ENCODE data around the gene EXOC6.
"Not testable (repeated sequence)": the region's sequence is repeated elsewhere in the genome, so short reads cannot be mapped to it uniquely, and the experiment has no call there.

The EXOC6 gene

GRCh38 chr10:92946491-92946890 is 98.2 kb downstream of the EXOC6 start:
- Histone ChIP-seq H3K79me2 (ENCODE audit: insufficient read depth, low read length) (no peaks in the 10 kb centered on the region), H3K4me1 (ENCODE audit: insufficient read depth, low read length, poor library complexity, severe bottlenecking) (no peaks in the 10 kb centered on the region), H3K9ac (ENCODE audit: low read depth, low read length, poor library complexity, severe bottlenecking) (no peak overlapping the region), H3K27me3 (ENCODE audit: insufficient read depth, low read length, poor library complexity, severe bottlenecking) (no peaks in the 10 kb centered on the region), H3K4me3 (ENCODE audit: low read length, poor library complexity, severe bottlenecking) (no peak overlapping the region), H3K9me3 (ENCODE audit: insufficient read depth, low read depth, low read length) (no peaks in the 10 kb centered on the region), H3K4me2 (ENCODE audit: low read depth, low read length, poor library complexity, severe bottlenecking) (no peak overlapping the region), H3F3A (ENCODE audit: low read depth) (no peaks in the 10 kb centered on the region), H4K20me1 (ENCODE audit: insufficient read depth, low read length, poor library complexity, severe bottlenecking) (no peaks in the 10 kb centered on the region), H3K9me2 (replicated peaks; ENCODE audit: low read depth, low read length) (no peaks in the 10 kb centered on the region), H2AFZ (ENCODE audit: low read length) (no peak overlapping the region), H3K36me3 (ENCODE audit: insufficient read depth, low read length) (peaks cover 16% of the 10 kb centered on the region; the same call in 1 of the 2 replicates)
- TF ChIP-seq CTCF (conservative IDR thresholded peaks at IDR 0.05; ENCODE audit: low read length) = no peak
- no peak for TF ChIP-seq EZH2phosphoT487 (IDR thresholded peaks at IDR 0.05; ENCODE audit: borderline replicate concordance)

GRCh38 chr10:92952573-92952972 is 104.3 kb downstream of the EXOC6 start:
- not testable (repeated sequence) for H3K4me2 ChIP-seq (ENCODE audit: low read depth, low read length, poor library complexity, severe bottlenecking); H3K79me2 ChIP-seq (ENCODE audit: insufficient read depth, low read length); H3K27me3 ChIP-seq (ENCODE audit: insufficient read depth, low read length, poor library complexity, severe bottlenecking); H3K4me1 ChIP-seq (ENCODE audit: insufficient read depth, low read length, poor library complexity, severe bottlenecking); H3K9me3 ChIP-seq (ENCODE audit: insufficient read depth, low read depth, low read length); H3K4me3 ChIP-seq (ENCODE audit: low read length, poor library complexity, severe bottlenecking); H3F3A ChIP-seq (ENCODE audit: low read depth); H4K20me1 ChIP-seq (ENCODE audit: insufficient read depth, low read length, poor library complexity, severe bottlenecking); H2AFZ ChIP-seq (ENCODE audit: low read length); H3K9me2 ChIP-seq (replicated peaks; ENCODE audit: low read depth, low read length); H3K9ac ChIP-seq (ENCODE audit: low read depth, low read length, poor library complexity, severe bottlenecking)
- H3K36me3 ChIP-seq (ENCODE audit: insufficient read depth, low read length) = peaks cover 27% of the 10 kb centered on the region; the same call in 1 of the 2 replicates

- Histone ChIP-seq H3K79me2 (ENCODE audit: insufficient read depth, low read length) (no peaks in the 10 kb centered on the region), H3K27me3 (ENCODE audit: insufficient read depth, low read length, poor library complexity, severe bottlenecking) (no peaks in the 10 kb centered on the region), H3K4me2 (ENCODE audit: low read depth, low read length, poor library complexity, severe bottlenecking) (no peak overlapping the region), H3K9me2 (replicated peaks; ENCODE audit: low read depth, low read length) (no peaks in the 10 kb centered on the region), H3K4me3 (ENCODE audit: low read length, poor library complexity, severe bottlenecking) (no peak overlapping the region), H4K20me1 (ENCODE audit: insufficient read depth, low read length, poor library complexity, severe bottlenecking) (no peaks in the 10 kb centered on the region), H3K9ac (ENCODE audit: low read depth, low read length, poor library complexity, severe bottlenecking) (no peak overlapping the region), H2AFZ (ENCODE audit: low read length) (no peak overlapping the region), H3K4me1 (ENCODE audit: insufficient read depth, low read length, poor library complexity, severe bottlenecking) (no peaks in the 10 kb centered on the region), H3K36me3 (ENCODE audit: insufficient read depth, low read length) (peaks cover 17% of the 10 kb centered on the region; the same call in 1 of the 2 replicates), H3K9me3 (ENCODE audit: insufficient read depth, low read depth, low read length) (no peaks in the 10 kb centered on the region), H3F3A (ENCODE audit: low read depth) (no peaks in the 10 kb centered on the region)
- TF ChIP-seq CTCF (conservative IDR thresholded peaks at IDR 0.05; ENCODE audit: low read length) (no peak), EZH2phosphoT487 (IDR thresholded peaks at IDR 0.05; ENCODE audit: borderline replicate concordance) (no peak)
Measured at GRCh38 chr10:92957223-92958010, 109.1 kb downstream of the EXOC6 start.

- H4K20me1 ChIP-seq (ENCODE audit: insufficient read depth, low read length, poor library complexity, severe bottlenecking) = no peaks in the 10 kb centered on the region
- no peaks in the 10 kb centered on the region for H3K4me1 ChIP-seq (ENCODE audit: insufficient read depth, low read length, poor library complexity, severe bottlenecking)
- no peaks in the 10 kb centered on the region for H3K9me3 ChIP-seq (ENCODE audit: insufficient read depth, low read depth, low read length)
- H3K36me3 ChIP-seq (ENCODE audit: insufficient read depth, low read length) = peaks cover 5% of the 10 kb centered on the region; the same call in 1 of the 2 replicates
- no peak for TF ChIP-seq CTCF (conservative IDR thresholded peaks at IDR 0.05; ENCODE audit: low read length)
- no peak for TF ChIP-seq EZH2phosphoT487 (IDR thresholded peaks at IDR 0.05; ENCODE audit: borderline replicate concordance)
- H3K9me2 ChIP-seq (replicated peaks; ENCODE audit: low read depth, low read length) = no peaks in the 10 kb centered on the region
- H3K4me3 ChIP-seq (ENCODE audit: low read length, poor library complexity, severe bottlenecking) = no peak overlapping the region
- no peak overlapping the region for H3K9ac ChIP-seq (ENCODE audit: low read depth, low read length, poor library complexity, severe bottlenecking)
- H3K27me3 ChIP-seq (ENCODE audit: insufficient read depth, low read length, poor library complexity, severe bottlenecking) = no peaks in the 10 kb centered on the region
- H3K79me2 ChIP-seq (ENCODE audit: insufficient read depth, low read length) = no peaks in the 10 kb centered on the region
- H2AFZ ChIP-seq (ENCODE audit: low read length) = no peak overlapping the region
- H3K4me2 ChIP-seq (ENCODE audit: low read depth, low read length, poor library complexity, severe bottlenecking) = no peak overlapping the region
- no peaks in the 10 kb centered on the region for H3F3A ChIP-seq (ENCODE audit: low read depth)
Measured at GRCh38 chr10:92961638-92962037, 113.3 kb downstream of the EXOC6 start.

Measured in Loucy (cell line).